Measurements from ENCODE around the gene DEPP1. TPM values are rescaled to one million over a fixed set of nuclear protein-coding genes. Genes with fewer than 3 reads are reported as not detected.

The DEPP1 gene
- total RNA-seq, 1 donor from 2014 or later, result 0.26 TPM

- DNase-seq (ENCODE audit: low read depth), result peak; percentile 54
- H3K27me3 ChIP-seq (ENCODE audit: control insufficient read depth, insufficient read depth, low read length), result no peaks in the 10 kb centered on the region
- H3K36me3 ChIP-seq (ENCODE audit: control insufficient read depth, insufficient read depth, low read length), result no peaks in the 10 kb centered on the region
- FAIRE-seq, result no peak
- TF ChIP-seq, protein P1, sequence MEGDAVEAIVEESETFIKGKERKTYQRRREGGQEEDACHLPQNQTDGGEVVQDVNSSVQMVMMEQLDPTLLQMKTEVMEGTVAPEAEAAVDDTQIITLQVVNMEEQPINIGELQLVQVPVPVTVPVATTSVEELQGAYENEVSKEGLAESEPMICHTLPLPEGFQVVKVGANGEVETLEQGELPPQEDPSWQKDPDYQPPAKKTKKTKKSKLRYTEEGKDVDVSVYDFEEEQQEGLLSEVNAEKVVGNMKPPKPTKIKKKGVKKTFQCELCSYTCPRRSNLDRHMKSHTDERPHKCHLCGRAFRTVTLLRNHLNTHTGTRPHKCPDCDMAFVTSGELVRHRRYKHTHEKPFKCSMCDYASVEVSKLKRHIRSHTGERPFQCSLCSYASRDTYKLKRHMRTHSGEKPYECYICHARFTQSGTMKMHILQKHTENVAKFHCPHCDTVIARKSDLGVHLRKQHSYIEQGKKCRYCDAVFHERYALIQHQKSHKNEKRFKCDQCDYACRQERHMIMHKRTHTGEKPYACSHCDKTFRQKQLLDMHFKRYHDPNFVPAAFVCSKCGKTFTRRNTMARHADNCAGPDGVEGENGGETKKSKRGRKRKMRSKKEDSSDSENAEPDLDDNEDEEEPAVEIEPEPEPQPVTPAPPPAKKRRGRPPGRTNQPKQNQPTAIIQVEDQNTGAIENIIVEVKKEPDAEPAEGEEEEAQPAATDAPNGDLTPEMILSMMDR (IDR thresholded peaks at IDR 0.05; ENCODE audit: insufficient read depth, low read length, severe bottlenecking), result no peak
- no peak overlapping the region for H3K4me3 ChIP-seq (ENCODE audit: low read depth, low read length)
Measured at GRCh38 chr10:44979281-44980191, 927 bp upstream of the DEPP1 start.

GRCh38 chr10:44978213-44978569, 418 bp downstream of the DEPP1 start:
- DNase-seq (ENCODE audit: low read depth) (no peak), FAIRE-seq (no peak)
- H3K36me3 ChIP-seq (ENCODE audit: control insufficient read depth, insufficient read depth, low read length), result no peaks in the 10 kb centered on the region
- TF ChIP-seq, protein P1 (IDR thresholded peaks at IDR 0.05; ENCODE audit: insufficient read depth, low read length, severe bottlenecking), result no peak
- H3K4me3 ChIP-seq (ENCODE audit: low read depth, low read length), result peak overlapping the region; percentile 15
- H3K27me3 ChIP-seq (ENCODE audit: control insufficient read depth, insufficient read depth, low read length), result no peaks in the 10 kb centered on the region

- TF ChIP-seq, protein P1 (IDR thresholded peaks at IDR 0.05; ENCODE audit: insufficient read depth, low read length, severe bottlenecking), result no peak
- no peak for DNase-seq (ENCODE audit: low read depth)
- H3K27me3 ChIP-seq (ENCODE audit: control insufficient read depth, insufficient read depth, low read length), result no peaks in the 10 kb centered on the region
- FAIRE-seq, result no peak
- no peak overlapping the region for H3K4me3 ChIP-seq (ENCODE audit: low read depth, low read length)
- H3K36me3 ChIP-seq (ENCODE audit: control insufficient read depth, insufficient read depth, low read length), result no peaks in the 10 kb centered on the region
Measured at GRCh38 chr10:44977287-44978212, 1.1 kb downstream of the DEPP1 start.

GRCh38 chr10:44976352-44977198, 2.0 kb downstream of the DEPP1 start:
- Histone ChIP-seq H3K4me3 (ENCODE audit: low read depth, low read length) (no peak overlapping the region), H3K36me3 (ENCODE audit: control insufficient read depth, insufficient read depth, low read length) (no peaks in the 10 kb centered on the region), H3K27me3 (ENCODE audit: control insufficient read depth, insufficient read depth, low read length) (no peaks in the 10 kb centered on the region)
- DNase-seq (ENCODE audit: low read depth), result no peak
- FAIRE-seq, result no peak
- TF ChIP-seq, protein P1 (IDR thresholded peaks at IDR 0.05; ENCODE audit: insufficient read depth, low read length, severe bottlenecking), result no peak
